Stomach (tissue), 4 donors: Measurements from ENCODE around the gene SPEG.

ENCODE experiments used
- POLR2A ChIP-seq, 4 donors: fragments of 450-650 bp; IDR thresholded peaks; one replicate each; pipeline ENCODE4 v1.6.1; 2016; ENCODE audit warnings: antibody characterized with exemption in 4 of 4, control low read depth in 2 of 4, mild to moderate bottlenecking in 1 of 4, moderate library complexity in 1 of 4
- POLR2AphosphoS5 ChIP-seq, 3 donors: sonication (generic); formaldehyde crosslinking; IDR thresholded peaks; one replicate each; pipeline ENCODE4 v1.6.1; 2016; ENCODE audit warnings: antibody characterized with exemption in 3 of 3
- TF ChIP-seq, protein P1 (sequence below), 7 experiments: fragments of 450-650 bp in 4 of 7; fragments of 200-600 bp in 3 of 7; sonication (generic) in 3 of 7; IDR thresholded peaks; one replicate each; pipeline ENCODE4 v1.5.1; 2016 to 2019; ENCODE audit warnings: antibody characterized with exemption in 7 of 7, control low read depth in 2 of 7, mild to moderate bottlenecking in 1 of 7

DNA sequence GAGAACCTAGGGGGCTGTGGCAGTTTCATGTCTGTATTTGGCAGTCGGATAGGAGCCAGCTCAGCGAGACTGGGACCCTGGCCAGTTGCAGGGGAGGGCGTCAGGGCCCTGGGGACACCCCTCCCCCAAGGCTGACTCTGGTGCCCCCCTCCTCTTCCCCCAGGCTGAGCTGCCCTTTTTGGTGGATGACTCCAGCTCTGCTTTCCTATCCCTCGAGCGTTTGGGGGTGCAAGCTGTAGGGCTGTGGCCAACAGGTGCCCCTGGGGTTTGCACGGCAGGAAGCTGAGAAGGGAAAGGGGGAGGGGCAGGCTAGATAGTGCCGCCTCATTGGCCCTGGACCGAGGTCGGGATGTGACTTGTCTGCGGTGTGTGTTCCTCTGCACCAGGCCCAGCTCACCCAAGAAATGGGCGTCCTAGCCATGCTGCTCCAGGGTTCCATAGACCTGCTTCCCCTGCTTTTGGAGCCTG is 26.4 kb downstream of the SPEG start:
- TF ChIP-seq POLR2AphosphoS5 (IDR thresholded peaks at IDR 0.05) (no peak), POLR2A (IDR thresholded peaks at IDR 0.05) (no peak)
- TF ChIP-seq, protein P1, sequence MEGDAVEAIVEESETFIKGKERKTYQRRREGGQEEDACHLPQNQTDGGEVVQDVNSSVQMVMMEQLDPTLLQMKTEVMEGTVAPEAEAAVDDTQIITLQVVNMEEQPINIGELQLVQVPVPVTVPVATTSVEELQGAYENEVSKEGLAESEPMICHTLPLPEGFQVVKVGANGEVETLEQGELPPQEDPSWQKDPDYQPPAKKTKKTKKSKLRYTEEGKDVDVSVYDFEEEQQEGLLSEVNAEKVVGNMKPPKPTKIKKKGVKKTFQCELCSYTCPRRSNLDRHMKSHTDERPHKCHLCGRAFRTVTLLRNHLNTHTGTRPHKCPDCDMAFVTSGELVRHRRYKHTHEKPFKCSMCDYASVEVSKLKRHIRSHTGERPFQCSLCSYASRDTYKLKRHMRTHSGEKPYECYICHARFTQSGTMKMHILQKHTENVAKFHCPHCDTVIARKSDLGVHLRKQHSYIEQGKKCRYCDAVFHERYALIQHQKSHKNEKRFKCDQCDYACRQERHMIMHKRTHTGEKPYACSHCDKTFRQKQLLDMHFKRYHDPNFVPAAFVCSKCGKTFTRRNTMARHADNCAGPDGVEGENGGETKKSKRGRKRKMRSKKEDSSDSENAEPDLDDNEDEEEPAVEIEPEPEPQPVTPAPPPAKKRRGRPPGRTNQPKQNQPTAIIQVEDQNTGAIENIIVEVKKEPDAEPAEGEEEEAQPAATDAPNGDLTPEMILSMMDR (IDR thresholded peaks at IDR 0.05): no peak
